CD4-positive, alpha-beta T cell treated with Interleukin-1 beta for 1 hour (primary cell): ENCODE measurements around the gene NNMT.

Experiments
- DNase-seq, 2 donors: peaks; one replicate each; pipeline ENCODE4 v3.0.0-alpha.2; 2020 to 2022

Gene NNMT

GRCh38 chr11:114285599-114285998 lies 10.6 kb upstream of the NNMT start:
- DNase-seq, result no peak

- DNase-seq, result no peak
Measured at GRCh38 chr11:114286229-114286628, 10.0 kb upstream of the NNMT start.

- no peak for DNase-seq
Measured at GRCh38 chr11:114287154-114287553, 9.0 kb upstream of the NNMT start.

GRCh38 chr11:114288136-114288535 lies 8.1 kb upstream of the NNMT start:
- no peak for DNase-seq

- no peak for DNase-seq
Measured at GRCh38 chr11:114289779-114290178, 6.4 kb upstream of the NNMT start.

GRCh38 chr11:114290503-114291235 lies 5.5 kb upstream of the NNMT start:
- DNase-seq, result no peak

- DNase-seq, result no peak
Measured at GRCh38 chr11:114291381-114291780, 4.8 kb upstream of the NNMT start.

- no peak for DNase-seq
Measured at GRCh38 chr11:114291842-114292680, 4.1 kb upstream of the NNMT start.

- no peak for DNase-seq
Measured at GRCh38 chr11:114293201-114293711, 2.9 kb upstream of the NNMT start.

GRCh38 chr11:114296605-114297372 lies 590 bp downstream of the NNMT start:
- no peak for DNase-seq

GRCh38 chr11:114297806-114298709 lies 1.9 kb downstream of the NNMT start:
- no peak for DNase-seq

GRCh38 chr11:114298710-114299109 lies 2.5 kb downstream of the NNMT start:
- DNase-seq, result no peak

GRCh38 chr11:114301088-114301487 lies 4.9 kb downstream of the NNMT start:
- DNase-seq, result no peak

- no peak for DNase-seq
Measured at GRCh38 chr11:114301927-114302326, 5.7 kb downstream of the NNMT start.

- DNase-seq, result no peak
Measured at GRCh38 chr11:114302663-114303062, 6.5 kb downstream of the NNMT start.

GRCh38 chr11:114304065-114304464 lies 7.9 kb downstream of the NNMT start:
- DNase-seq, result no peak

GRCh38 chr11:114304969-114305368 lies 8.8 kb downstream of the NNMT start:
- DNase-seq, result no peak

GRCh38 chr11:114307524-114308203 lies 11.5 kb downstream of the NNMT start:
- no peak for DNase-seq

- no peak for DNase-seq
Measured at GRCh38 chr11:114308689-114309089, 12.5 kb downstream of the NNMT start.

- DNase-seq, result no peak
Measured at GRCh38 chr11:114309517-114309916, 13.3 kb downstream of the NNMT start.

GRCh38 chr11:114310095-114310494 lies 13.9 kb downstream of the NNMT start:
- DNase-seq, result no peak

GRCh38 chr11:114311946-114312345 lies 15.7 kb downstream of the NNMT start:
- no peak for DNase-seq
